Fibroblast of villous mesenchyme (primary cell): ENCODE measurements around the gene MSRB1. TPM values are rescaled to one million over a fixed set of nuclear protein-coding genes. Genes with fewer than 3 reads are reported as not detected.

Source experiments
- DNase-seq: peaks from one replicate; pipeline ENCODE4 v3.0.0-alpha.2; 2010; ENCODE audit warnings: low read depth
- H3K4me3 ChIP-seq: 2 replicates; pipeline ENCODE4 v1.5.1; 2011; ENCODE audit warnings: low read depth, mild to moderate bottlenecking, low read length
- CTCF ChIP-seq: IDR thresholded peaks from 2 replicates; pipeline ENCODE4 v1.5.1; 2012; ENCODE audit warnings: low read depth, mild to moderate bottlenecking, low read length; ENCODE audit not compliant: insufficient read depth
- total RNA-seq: library from RNA; depleted of rRNA; stranded (reverse); fragments of >200 nt; gene quantifications from 2 replicates; pipeline ENCODE4 v1.2.3, GENCODE V29; 2012

The MSRB1 gene
- total RNA-seq, 1 donor, result 14.2 TPM

- no peak overlapping the region for H3K4me3 ChIP-seq
- no peak for DNase-seq
Observed at GRCh38 chr16:1932050-1933028, 10.7 kb downstream of the MSRB1 start.

GRCh38 chr16:1930338-1930720 lies 12.7 kb downstream of the MSRB1 start:
- no peak overlapping the region for H3K4me3 ChIP-seq
- TF ChIP-seq CTCF, result no peak
- DNase-seq, result no peak

More at GRCh38 chr16:1932050-1933028, 10.7 kb downstream of the MSRB1 start:
- peak; percentile 8 for TF ChIP-seq CTCF

- H3K4me3 ChIP-seq, result peak overlapping the region; percentile 64
- peak; percentile 82 for DNase-seq
- TF ChIP-seq CTCF, result peak; percentile 87
Observed at GRCh38 chr16:1929578-1930337, 13.2 kb downstream of the MSRB1 start.

GRCh38 chr16:1929105-1929504 lies 13.9 kb downstream of the MSRB1 start:
- TF ChIP-seq CTCF, result no peak
- peak; percentile 41 for DNase-seq
- H3K4me3 ChIP-seq, result peak overlapping the region; percentile 64

GRCh38 chr16:1926271-1926670 lies 16.7 kb downstream of the MSRB1 start:
- no peak overlapping the region for H3K4me3 ChIP-seq
- no peak for DNase-seq
- no peak for TF ChIP-seq CTCF

GRCh38 chr16:1924095-1924494 lies 18.9 kb downstream of the MSRB1 start:
- H3K4me3 ChIP-seq, result no peak overlapping the region
- TF ChIP-seq CTCF, result no peak
- DNase-seq, result no peak
